ENCODE data around the gene ABCB8. TPM values are rescaled to one million over a fixed set of nuclear protein-coding genes. Genes with fewer than 3 reads are reported as not detected.

ABCB8 gene
- total and polyA plus RNA-seq, 9 of the 15 experiments (the other 6 are each of a cell fraction or from before 2014, with no cell fraction given), result 7.6 to 106 (median 36.3) TPM

GRCh38 chr7:151008511-151009323 lies 19.5 kb upstream of the ABCB8 start (continued):
- TF ChIP-seq SIN3B (IDR thresholded peaks at IDR 0.05; ENCODE audit: low read depth) (0 out of 2 replicates have a peak, but pooled peaks have one; percentile 79), NCOA2 (IDR thresholded peaks at IDR 0.05; ENCODE audit: partially characterized antibody in 2 of 2) (no peak), SMAD2 (IDR thresholded peaks at IDR 0.05; ENCODE audit: low read depth, low read length) (no peak), ZNF354B (CRISPR knock-in tag; IDR thresholded peaks at IDR 0.05) (no peak), HBP1 (CRISPR knock-in tag; IDR thresholded peaks at IDR 0.05) (no peak), ZEB2 (IDR thresholded peaks at IDR 0.05) (peak; percentile 68), ZBTB40 (IDR thresholded peaks at IDR 0.05) (peak; percentile 68), ZBTB40 (CRISPR knock-in tag; IDR thresholded peaks at IDR 0.05) (no peak), ZNF79 (CRISPR knock-in tag; IDR thresholded peaks at IDR 0.05; ENCODE audit: low read depth) (no peak), FOXA3 (CRISPR knock-in tag; conservative IDR thresholded peaks at IDR 0.05 in 1 of 2, IDR thresholded peaks at IDR 0.05 in 1 of 2) (peak in 1 of 2 experiments; percentile 46; a peak in 1 of 4 replicates), ZNF23 (CRISPR knock-in tag; IDR thresholded peaks at IDR 0.05) (0 out of 2 replicates have a peak, but pooled peaks have one; percentile 22), STAG1 (CRISPR knock-in tag; IDR thresholded peaks at IDR 0.05; ENCODE audit: borderline replicate concordance) (no peak), PRDM10 (IDR thresholded peaks at IDR 0.05; ENCODE audit: partially characterized antibody) (peak; percentile 97)

Data from K562 (cell line).